IMR-90 (cell line): ENCODE measurements around the gene GRIN2A. TPM values are rescaled to one million over a fixed set of nuclear protein-coding genes. Genes with fewer than 3 reads are reported as not detected.

Source experiments
- ATAC-seq: fragments of 200-7000 bp; cut with Tn5 transposase; 2 replicates; pipeline ENCODE4 v1.9.1; 2020; ENCODE audit warnings: low read depth, mild to moderate bottlenecking, moderate library complexity
- BruUV-seq: library from RNA; stranded (reverse); fragments of 400-500 nt; replicated peaks from 2 replicates; lab custom pipeline; 2021; lab: Mats Ljungman, UMichigan
- CTCF ChIA-PET: fragments of 300-600 bp; formaldehyde crosslinking; extraction: SDS; loops from one replicate; lab custom pipeline; 2021; ENCODE audit warnings: antibody characterized with exemption; lab: Yijun Ruan, JAX
- POLR2A ChIA-PET: fragments of 300-600 bp; sonication (Branson Sonifier 250); formaldehyde crosslinking; loops from one replicate; lab custom pipeline; 2022; ENCODE audit warnings: antibody characterized with exemption; ENCODE audit not compliant: unreplicated experiment; lab: Charles Lee
- DNase-seq: peaks from one replicate; pipeline ENCODE4 v3.0.0; 2013
- H2AFZ ChIP-seq: replicated peaks from 2 replicates; pipeline ENCODE3; 2013; ENCODE audit warnings: low read length, mild to moderate bottlenecking; ENCODE audit not compliant: poor library complexity
- H2AK5ac ChIP-seq: 2 replicates; pipeline ENCODE4 v1.6.1; 2013; ENCODE audit warnings: low read depth, low read length, inconsistent platforms
- H2AK9ac ChIP-seq: replicated peaks from 2 replicates; pipeline ENCODE3; 2013; ENCODE audit warnings: mild to moderate bottlenecking, low read depth, low read length, moderate library complexity; ENCODE audit not compliant: poor library complexity
- H2BK120ac ChIP-seq: 2 replicates; pipeline ENCODE4 v1.6.1; 2013; ENCODE audit warnings: low read depth, low read length, inconsistent platforms
- H2BK15ac ChIP-seq: 3 replicates; pipeline ENCODE4 v1.6.1; 2013; ENCODE audit warnings: low read depth, low read length, inconsistent platforms
- H2BK20ac ChIP-seq: 2 replicates; pipeline ENCODE4 v1.6.1; 2013; ENCODE audit warnings: low read depth, mild to moderate bottlenecking, inconsistent platforms, low read length, moderate library complexity
- H2BK5ac ChIP-seq: 2 replicates; pipeline ENCODE4 v1.6.1; 2013; ENCODE audit warnings: mild to moderate bottlenecking, low read depth, low read length, inconsistent platforms; ENCODE audit not compliant: poor library complexity, severe bottlenecking
- H3K14ac ChIP-seq: replicated peaks from 2 replicates; pipeline ENCODE4 v1.6.1; 2013; ENCODE audit warnings: low read depth, low read length, inconsistent platforms
- H3K18ac ChIP-seq: 2 replicates; pipeline ENCODE4 v1.6.1; 2013; ENCODE audit warnings: low read depth, low read length, control low read depth
- H3K23ac ChIP-seq: 2 replicates; pipeline ENCODE4 v1.6.1; 2013; ENCODE audit warnings: low read depth, low read length, inconsistent platforms
- H3K27ac ChIP-seq: 2 replicates; pipeline ENCODE4 v1.5.1; 2013; ENCODE audit warnings: mild to moderate bottlenecking, control low read depth, low read length; ENCODE audit not compliant: insufficient read depth
- H3K27me3 ChIP-seq: 2 replicates; pipeline ENCODE4 v1.6.1; 2013; ENCODE audit warnings: low read length; ENCODE audit not compliant: control insufficient read depth, insufficient read depth
- H3K36me3 ChIP-seq: 2 replicates; pipeline ENCODE4 v1.6.1; 2013; ENCODE audit warnings: low read length, mixed read lengths; ENCODE audit not compliant: control insufficient read depth, insufficient read depth
- H3K4ac ChIP-seq: 2 replicates; pipeline ENCODE4 v1.6.1; 2013; ENCODE audit warnings: low read depth, low read length, inconsistent platforms
- H3K4me1 ChIP-seq: 2 replicates; pipeline ENCODE4 v1.6.1; 2013; ENCODE audit warnings: low read length, mixed read lengths; ENCODE audit not compliant: control insufficient read depth, insufficient read depth
- H3K4me2 ChIP-seq: 2 replicates; pipeline ENCODE4 v1.6.1; 2013; ENCODE audit warnings: low read depth, mild to moderate bottlenecking, control low read depth, low read length, moderate library complexity
- H3K4me3 ChIP-seq: 2 replicates; pipeline ENCODE4 v1.5.1; 2013; ENCODE audit warnings: low read depth, mild to moderate bottlenecking, control low read depth, low read length, moderate library complexity; ENCODE audit not compliant: insufficient read depth
- H3K56ac ChIP-seq: 2 replicates; pipeline ENCODE4 v1.6.1; 2013; ENCODE audit warnings: low read length, inconsistent platforms; ENCODE audit not compliant: insufficient read depth; ENCODE audit errors: extremely low read depth
- H3K79me1 ChIP-seq, 2 experiments: 2 replicates each; pipeline ENCODE4 v1.6.1; 2013; ENCODE audit warnings: low read length in 2 of 2, inconsistent platforms in 1 of 2, low read depth in 1 of 2
- H3K9ac ChIP-seq: 2 replicates; pipeline ENCODE4 v1.6.1; 2013; ENCODE audit warnings: low read depth, low read length, control low read depth
- H3K9me1 ChIP-seq: 2 replicates; pipeline ENCODE4 v1.6.1; 2013; ENCODE audit warnings: low read length, inconsistent platforms; ENCODE audit not compliant: insufficient read depth
- H3K9me3 ChIP-seq: 2 replicates; pipeline ENCODE4 v1.6.1; 2013; ENCODE audit warnings: low read length; ENCODE audit not compliant: control insufficient read depth, insufficient read depth
- H4K20me1 ChIP-seq: 2 replicates; pipeline ENCODE4 v1.6.1; 2013; ENCODE audit warnings: low read length, inconsistent platforms; ENCODE audit not compliant: insufficient read depth
- H4K5ac ChIP-seq: 2 replicates; pipeline ENCODE4 v1.6.1; 2013; ENCODE audit warnings: mild to moderate bottlenecking, low read depth, low read length, control low read depth
- H4K8ac ChIP-seq, 2 experiments: 2 replicates each; pipeline ENCODE4 v1.6.1; 2013; ENCODE audit warnings: low read depth in 2 of 2, low read length in 2 of 2, control low read depth in 1 of 2, inconsistent platforms in 1 of 2
- H4K91ac ChIP-seq: 2 replicates; pipeline ENCODE4 v1.6.1; 2013; ENCODE audit warnings: low read depth, low read length, inconsistent platforms; ENCODE audit not compliant: insufficient read depth
- BHLHE40 ChIP-seq: fragments of 150-350 bp; IDR thresholded peaks from 2 replicates; pipeline ENCODE4 v1.6.1; 2016; ENCODE audit warnings: mild to moderate bottlenecking, low read depth, low read length
- WGBS, 2 experiments: methylation state at CpG; one replicate each; pipeline versions ENCODE4 v1.1.5 to v1.1.7; 2013; ENCODE audit warnings: missing lambda C conversion rate in 2 of 2; ENCODE audit not compliant: insufficient read length in 1 of 2; ENCODE audit errors: extremely low coverage in 2 of 2; 5-methylcytosine and 5-hydroxymethylcytosine counted together
- dilution Hi-C: fragments of 300-500 bp; cut with HindIII; formaldehyde crosslinking; loops from one replicate; pipeline ENCODE4 v1.14.3; 2018; ENCODE audit warnings: low sequenced_read_pairs; ENCODE audit not compliant: unreplicated experiment
- in situ Hi-C: fragments of 300-500 bp; cut with MboI; formaldehyde crosslinking; loops from 3 replicates; pipeline ENCODE4 v1.14.3; 2019; ENCODE audit warnings: low sequenced_read_pairs, inconsistent platforms, mixed read lengths
- intact Hi-C: fragments of 100-400 bp; cut with micrococcal nuclease; formaldehyde crosslinking; loops from 2 replicates; pipeline ENCODE4 v1.10.0; 2022
- polyA plus RNA-seq, 3 experiments: library from polyadenylated mRNA; depleted of rRNA; stranded (reverse); fragments of >200 nt; gene quantifications; 2 replicates each; pipeline ENCODE4 v1.2.3, GENCODE V29; 2012; ENCODE audit warnings: low replicate concordance in 1 of 3
- total RNA-seq: library from RNA; depleted of rRNA; stranded (reverse); fragments of >200 nt; gene quantifications from 2 replicates; pipeline ENCODE4 v1.2.3, GENCODE V29; 2012

Gene GRIN2A
- total and polyA plus RNA-seq, 2 of the 4 experiments (the other 2 are of a cell fraction): under 0.01 TPM; not detected in 1

DNA sequence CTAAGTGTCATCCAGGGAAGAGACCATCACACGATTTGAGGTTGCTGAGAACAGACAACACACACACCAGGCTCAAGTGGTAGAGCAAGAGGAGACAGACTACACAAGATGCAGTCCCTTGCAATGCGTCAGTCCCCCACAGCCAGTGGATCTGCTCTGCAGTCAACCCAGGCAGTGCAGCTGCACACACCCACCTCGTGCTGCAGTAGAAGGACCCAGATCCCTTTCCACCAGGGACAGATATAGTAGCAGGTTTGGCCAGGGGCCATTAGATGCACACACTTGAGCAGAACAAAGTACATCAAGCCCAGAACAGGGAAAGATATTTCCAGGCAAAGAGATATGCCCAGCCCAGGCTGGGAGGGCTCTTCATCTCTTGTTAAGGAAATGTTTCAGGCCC, 112.9 kb downstream of the GRIN2A start:
- WGBS, 2 experiments: 100% methylated on average over 1 of the region's 3 CpGs; no CpG with 5 or more reads in 1 of the 2 experiments
- no peak overlapping the region for H3K56ac ChIP-seq
- CTCF ChIA-PET: no interaction called here

More for the DNA sequence above, 112.9 kb downstream of the GRIN2A start:
- Histone ChIP-seq H2AK5ac (no peak overlapping the region), H4K91ac (no peak overlapping the region), H2BK20ac (no peak overlapping the region), H3K27me3 (no peaks in the 10 kb centered on the region), H2AFZ (no peak overlapping the region), H4K20me1 (no peaks in the 10 kb centered on the region), H2BK15ac (no peak overlapping the region), H3K9me3 (peaks cover 8% of the 10 kb centered on the region), H3K79me1 (no peaks in the 10 kb centered on the region), H3K18ac (no peak overlapping the region), H3K4me3 (no peak overlapping the region), H3K4me1 (no peaks in the 10 kb centered on the region), H3K9ac (no peak overlapping the region), H4K8ac (no peak overlapping the region), H3K27ac (no peak overlapping the region), H3K23ac (no peak overlapping the region), H3K4me2 (no peak overlapping the region), H3K9me1 (no peaks in the 10 kb centered on the region), H2BK120ac (no peak overlapping the region), H2BK5ac (no peak overlapping the region), H3K36me3 (no peaks in the 10 kb centered on the region), H3K14ac (no peak overlapping the region), H3K4ac (no peak overlapping the region), H4K5ac (no peak overlapping the region), H2AK9ac (no peak overlapping the region)
- dilution Hi-C loops: no loop called here
- ATAC-seq (no peak), DNase-seq (no peak)
- in situ Hi-C loops: no loop called here
- intact Hi-C loops: no loop called here
- TF ChIP-seq BHLHE40: no peak
- no TSS peak for BruUV-seq
- POLR2A ChIA-PET: no interaction called here
